GM12878 (cell line): ENCODE results near the gene COL5A1. TPM values are rescaled to one million over a fixed set of nuclear protein-coding genes. Genes with fewer than 3 reads are reported as not detected.

Experiments used
- ATAC-seq: fragments of 200-7000 bp; cut with Tn5 transposase; 3 replicates; pipeline ENCODE4 v1.9.1; 2020; ENCODE audit warnings: mild to moderate bottlenecking, moderate library complexity
- BruUV-seq: library from RNA; stranded (reverse); fragments of 400-500 nt; replicated peaks from 2 replicates; lab custom pipeline; 2021; lab: Mats Ljungman, UMichigan
- CTCF ChIA-PET: fragments of 300-600 bp; sonication (Branson Sonifier 250); formaldehyde crosslinking; extraction: SDS; loops from one replicate; lab custom pipeline; 2021; ENCODE audit warnings: inconsistent platforms; lab: Yijun Ruan, JAX
- POLR2A ChIA-PET: fragments of 350-600 bp; formaldehyde crosslinking; extraction: SDS; loops from one replicate; lab custom pipeline; 2021; ENCODE audit warnings: inconsistent platforms; lab: Charles Lee
- RAD21 ChIA-PET: fragments of 300-600 bp; sonication (Branson Sonifier 250); formaldehyde crosslinking; loops from one replicate; lab custom pipeline; 2023; ENCODE audit warnings: antibody characterized with exemption; ENCODE audit not compliant: unreplicated experiment; lab: Charles Lee
- SMC1A ChIA-PET: fragments of 300-600 bp; sonication (Branson Sonifier 250); formaldehyde crosslinking; loops from one replicate; lab custom pipeline; 2023; ENCODE audit not compliant: unreplicated experiment, uncharacterized antibody; lab: Charles Lee
- DNase-seq: peaks from one replicate; pipeline ENCODE4 v3.0.0-alpha.2; 2011; ENCODE audit warnings: low read depth, low spot score
- FAIRE-seq: peaks from 3 replicates; lab custom pipeline; 2011; peaks lifted over from hg19 to GRCh38; lab: Jason Lieb, UNC
- H2AFZ ChIP-seq: 2 replicates; pipeline ENCODE4 v1.6.0; 2011; ENCODE audit warnings: low read depth, low read length, control low read depth; ENCODE audit not compliant: control insufficient read depth
- H3K27ac ChIP-seq: 2 replicates; pipeline ENCODE4 v1.5.1; 2011; ENCODE audit warnings: control low read depth; ENCODE audit not compliant: control insufficient read depth, insufficient read depth
- H3K27me3 ChIP-seq, 2 experiments: replicated peaks in 1 of 2; 2 replicates each; pipeline versions ENCODE4 v1.6.0 to v1.6.1; 2011; ENCODE audit warnings: low read length in 1 of 2; ENCODE audit not compliant: control insufficient read depth in 2 of 2, insufficient read depth in 2 of 2
- H3K36me3 ChIP-seq, 2 experiments: 2 replicates each; pipeline ENCODE4 v1.5.1; 2011; ENCODE audit warnings: low read length in 1 of 2; ENCODE audit not compliant: control insufficient read depth in 2 of 2, insufficient read depth in 2 of 2
- H3K4me1 ChIP-seq: 2 replicates; pipeline ENCODE4 v1.6.1; 2011; ENCODE audit warnings: mild to moderate bottlenecking, low read length, moderate library complexity, mixed read lengths; ENCODE audit not compliant: control insufficient read depth, insufficient read depth
- H3K4me2 ChIP-seq: 2 replicates; pipeline ENCODE4 v1.6.0; 2011; ENCODE audit warnings: control low read depth; ENCODE audit not compliant: control insufficient read depth, insufficient read depth
- H3K4me3 ChIP-seq: fragments of 200-600 bp; sonication (generic); 2 replicates; pipeline ENCODE4 v1.5.1; 2016
- H3K79me2 ChIP-seq: 2 replicates; pipeline ENCODE4 v1.6.0; 2011; ENCODE audit warnings: low read length; ENCODE audit not compliant: control insufficient read depth, insufficient read depth
- H3K9ac ChIP-seq: 2 replicates; pipeline ENCODE4 v1.8.0; 2011; ENCODE audit warnings: low read length, control low read depth, mixed read lengths; ENCODE audit not compliant: control insufficient read depth, insufficient read depth
- H3K9me3 ChIP-seq: replicated peaks from 3 replicates; pipeline ENCODE4 v1.5.1; 2011; ENCODE audit warnings: mild to moderate bottlenecking, low read length; ENCODE audit not compliant: control insufficient read depth, insufficient read depth
- H4K20me1 ChIP-seq: 2 replicates; pipeline ENCODE4 v1.6.0; 2011; ENCODE audit not compliant: control insufficient read depth, insufficient read depth
- ATF3 ChIP-seq: IDR thresholded peaks from 2 replicates; pipeline ENCODE4 v1.6.1; 2011; ENCODE audit warnings: low read depth, mild to moderate bottlenecking, low read length, moderate library complexity, borderline replicate concordance; ENCODE audit errors: extremely low read depth
- BCL3 ChIP-seq: IDR thresholded peaks from 2 replicates; pipeline ENCODE4 v1.6.1; 2011; ENCODE audit warnings: borderline replicate concordance, low read depth, mild to moderate bottlenecking, moderate library complexity, low read length; ENCODE audit not compliant: insufficient read depth, poor library complexity, severe bottlenecking
- CHD1 ChIP-seq: IDR thresholded peaks from 2 replicates; pipeline ENCODE4 v1.6.1; 2012; ENCODE audit warnings: low read depth, low read length, improper control_type of control experiment
- ELK1 ChIP-seq: IDR thresholded peaks from 2 replicates; pipeline ENCODE4 v1.6.1; 2012; ENCODE audit warnings: low read depth, low read length, improper control_type of control experiment
- MAX ChIP-seq: IDR thresholded peaks from 2 replicates; pipeline ENCODE4 v1.6.1; 2012; ENCODE audit warnings: low read depth, low read length, improper control_type of control experiment
- RB1 ChIP-seq: fragments of 450-650 bp; formaldehyde crosslinking; IDR thresholded peaks from 2 replicates; pipeline ENCODE4 v1.6.1; 2017; ENCODE audit warnings: mild to moderate bottlenecking, borderline replicate concordance
- SREBF2 ChIP-seq: IDR thresholded peaks from 2 replicates; pipeline ENCODE4 v1.6.1; 2012; ENCODE audit warnings: mild to moderate bottlenecking, low read length
- ZBTB11 ChIP-seq: fragments of 450-650 bp; formaldehyde crosslinking; IDR thresholded peaks from 2 replicates; pipeline ENCODE4 v1.5.0; 2022; ENCODE audit warnings: mild to moderate bottlenecking, missing genetic modification characterization
- ZBTB40 ChIP-seq: fragments of 450-650 bp; IDR thresholded peaks from 2 replicates; pipeline ENCODE4 v1.6.1; 2016; ENCODE audit warnings: mild to moderate bottlenecking, moderate library complexity, borderline replicate concordance
- ZNF207 ChIP-seq: fragments of 450-650 bp; IDR thresholded peaks from 2 replicates; pipeline ENCODE4 v1.6.1; 2014; ENCODE audit warnings: antibody characterized with exemption, mild to moderate bottlenecking, borderline replicate concordance
- ZNF24 ChIP-seq: fragments of 450-650 bp; IDR thresholded peaks from 2 replicates; pipeline ENCODE4 v1.6.1; 2017; ENCODE audit warnings: antibody characterized with exemption, mild to moderate bottlenecking
- ZZZ3 ChIP-seq: IDR thresholded peaks from 2 replicates; pipeline ENCODE4 v1.6.1; 2011; ENCODE audit warnings: low read depth; ENCODE audit not compliant: control insufficient read depth, insufficient read length
- WGBS: methylation state at CpG from one replicate; pipeline ENCODE4 v1.1.6; 2016; ENCODE audit warnings: low lambda C conversion rate; ENCODE audit not compliant: insufficient replicate concordance, insufficient coverage; ENCODE audit errors: missing lambda C conversion rate; 5-methylcytosine and 5-hydroxymethylcytosine counted together
- in situ Hi-C: fragments of 300-500 bp; cut with MboI; formaldehyde crosslinking; loops from 9 replicates; pipeline ENCODE4 v1.14.3; 2018; ENCODE audit warnings: mixed read lengths
- intact Hi-C: fragments of 100-400 bp; cut with micrococcal nuclease; formaldehyde crosslinking; loops from one replicate; pipeline ENCODE4 v1.14.2; 2022; ENCODE audit not compliant: unreplicated experiment
- polyA plus RNA-seq, 11 experiments: library from polyadenylated mRNA; depleted of rRNA in 4 of 11; unstranded in 6 of 11; stranded (reverse) in 5 of 11; fragments of >200 nt; fragmentation: Nextera tagmentation in 4 of 11; fragmentation: Illumina TruSeq in 1 of 11; extraction: Ambion mirVana in 4 of 11; extraction: Trizol in 1 of 11; gene quantifications; 1 replicate in 1 of 11; 2 replicates in 10 of 11; pipeline versions ENCODE4 v1.2.1 to v1.2.3, GENCODE V29; 2011 to 2016; ENCODE audit warnings: inconsistent platforms in 2 of 11, missing spikeins in 2 of 11, low read depth in 1 of 11
- total RNA-seq, 4 experiments: library from RNA; depleted of rRNA in 3 of 4; stranded (reverse); fragments of >200 nt in 3 of 4; fragmentation: Illumina TruSeq in 1 of 4; extraction: Trizol in 1 of 4; gene quantifications; 2 replicates each; pipeline versions ENCODE4 v1.2.1 to v1.2.3, GENCODE V29; 2013 to 2021

The COL5A1 gene
- total and polyA plus RNA-seq, 10 of the 15 experiments (the other 5 are each of a cell fraction or from before 2014, with no cell fraction given), result under 0.01 to 0.15 (median 0.13) TPM; not detected in 4

GRCh38 chr9:134618163-134618832 lies 23.3 kb upstream of the COL5A1 start:
- Histone ChIP-seq H3K9me3 (no peaks in the 10 kb centered on the region), H2AFZ (no peak overlapping the region), H3K9ac (no peak overlapping the region), H3K36me3 (no peaks in the 10 kb centered on the region), H3K27me3 (peaks cover 0 to 2% of the 10 kb centered on the region in 2 experiments; a peak in 2 of 4 replicates), H3K79me2 (no peaks in the 10 kb centered on the region), H3K4me1 (no peaks in the 10 kb centered on the region), H3K27ac (no peak overlapping the region), H3K4me2 (no peak overlapping the region), H3K4me3 (no peak overlapping the region), H4K20me1 (no peaks in the 10 kb centered on the region)
- WGBS, result 25% methylated on average over 15 of the region's 18 CpGs
- RAD21 ChIA-PET, result no interaction called here
- in situ Hi-C loops (no loop called here), intact Hi-C loops (no loop called here)
- no peak for DNase-seq
- no TSS peak for BruUV-seq
- SMC1A ChIA-PET, result no interaction called here
- no peak for FAIRE-seq
- ATAC-seq, result no peak
- POLR2A ChIA-PET, result no interaction called here
- CTCF ChIA-PET, result no interaction called here
- no peak for TF ChIP-seq ZBTB11
- TF ChIP-seq ATF3, result no peak
- no peak for TF ChIP-seq SREBF2
- TF ChIP-seq RB1, result no peak
- no peak for TF ChIP-seq ZZZ3
- no peak for TF ChIP-seq MAX
- TF ChIP-seq ZNF207, result no peak
- no peak for TF ChIP-seq ZNF24
- no peak for TF ChIP-seq ELK1
- no peak for TF ChIP-seq CHD1
- TF ChIP-seq ZBTB40, result no peak
- no peak for TF ChIP-seq BCL3
